ENCODE results near the gene FAM222B. TPM values are rescaled to one million over a fixed set of nuclear protein-coding genes. Genes with fewer than 3 reads are reported as not detected.

Gene FAM222B
- total and polyA plus RNA-seq, 12 donors: 4.9 to 18.3 (median 13.4) TPM

DNA sequence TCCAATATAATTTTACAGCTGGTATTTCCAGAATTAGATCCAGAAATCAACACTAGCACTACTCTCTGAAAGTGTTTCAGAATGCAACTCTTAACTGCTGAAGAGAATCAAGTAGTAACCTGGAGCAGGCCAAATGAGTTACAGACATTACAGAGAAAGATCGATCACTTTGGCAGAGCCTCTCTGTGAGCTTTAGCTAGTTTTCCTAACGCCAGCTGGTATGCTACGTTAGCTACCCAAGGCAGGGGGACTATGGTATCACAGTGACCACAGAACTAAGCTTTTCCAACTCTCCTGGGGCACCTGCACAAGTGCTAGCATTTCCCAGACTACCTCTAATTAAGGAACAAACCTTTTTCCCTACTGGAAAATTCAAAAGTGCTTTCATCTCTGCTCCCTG, 68.4 kb downstream of the FAM222B start:
- no peak overlapping the region for H3K4me3 ChIP-seq
- H3K27me3 ChIP-seq: no peaks in the 10 kb centered on the region
- H3K36me3 ChIP-seq (replicated peaks in 1 of 2): no peaks in the 10 kb centered on the region
- DNase-seq: no peak
- H3K4me1 ChIP-seq (replicated peaks in 1 of 2): peaks cover 0 to 6% of the 10 kb centered on the region in 2 donors
- 82 to 92% (median 85%) methylated on average over 3 of the region's 3 CpGs for WGBS, 4 donors
- no peaks in the 10 kb centered on the region for H3K9me3 ChIP-seq (replicated peaks in 1 of 3)
- intact Hi-C loops (cut with DNase I): no loop called here
- H3K27ac ChIP-seq: no peak overlapping the region
- TF ChIP-seq POLR2A (IDR thresholded peaks at IDR 0.05): no peak
- TF ChIP-seq, protein P1, sequence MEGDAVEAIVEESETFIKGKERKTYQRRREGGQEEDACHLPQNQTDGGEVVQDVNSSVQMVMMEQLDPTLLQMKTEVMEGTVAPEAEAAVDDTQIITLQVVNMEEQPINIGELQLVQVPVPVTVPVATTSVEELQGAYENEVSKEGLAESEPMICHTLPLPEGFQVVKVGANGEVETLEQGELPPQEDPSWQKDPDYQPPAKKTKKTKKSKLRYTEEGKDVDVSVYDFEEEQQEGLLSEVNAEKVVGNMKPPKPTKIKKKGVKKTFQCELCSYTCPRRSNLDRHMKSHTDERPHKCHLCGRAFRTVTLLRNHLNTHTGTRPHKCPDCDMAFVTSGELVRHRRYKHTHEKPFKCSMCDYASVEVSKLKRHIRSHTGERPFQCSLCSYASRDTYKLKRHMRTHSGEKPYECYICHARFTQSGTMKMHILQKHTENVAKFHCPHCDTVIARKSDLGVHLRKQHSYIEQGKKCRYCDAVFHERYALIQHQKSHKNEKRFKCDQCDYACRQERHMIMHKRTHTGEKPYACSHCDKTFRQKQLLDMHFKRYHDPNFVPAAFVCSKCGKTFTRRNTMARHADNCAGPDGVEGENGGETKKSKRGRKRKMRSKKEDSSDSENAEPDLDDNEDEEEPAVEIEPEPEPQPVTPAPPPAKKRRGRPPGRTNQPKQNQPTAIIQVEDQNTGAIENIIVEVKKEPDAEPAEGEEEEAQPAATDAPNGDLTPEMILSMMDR (IDR thresholded peaks at IDR 0.05): no peak

DNA sequence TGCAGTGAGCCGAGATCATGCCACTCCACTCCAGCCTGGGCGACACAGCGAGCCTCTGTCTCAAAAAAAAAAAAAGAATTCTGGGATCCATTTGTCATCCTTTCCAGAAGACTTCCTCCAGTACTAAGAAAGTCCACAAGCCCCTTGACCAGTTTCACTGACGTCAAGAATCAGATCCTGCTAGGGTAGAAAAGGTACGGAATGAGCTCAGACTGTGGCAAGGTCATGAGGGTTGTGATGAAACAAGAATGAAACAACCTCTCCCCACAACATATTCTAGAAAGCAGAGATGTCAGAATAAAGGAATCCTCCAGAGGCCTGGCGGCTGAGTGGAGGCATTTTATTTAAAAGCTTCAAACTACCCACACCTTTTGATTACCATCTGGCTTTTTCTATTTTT, 68.9 kb downstream of the FAM222B start:
- intact Hi-C loops (cut with DNase I): no loop called here
- H3K9me3 ChIP-seq (replicated peaks in 1 of 3): no peaks in the 10 kb centered on the region
- DNase-seq: no peak
- H3K36me3 ChIP-seq (replicated peaks in 1 of 2): no peaks in the 10 kb centered on the region
- H3K4me1 ChIP-seq (replicated peaks in 1 of 2): peaks cover 0 to 6% of the 10 kb centered on the region in 2 donors
- TF ChIP-seq, protein P1 (IDR thresholded peaks at IDR 0.05): no peak
- TF ChIP-seq POLR2A (IDR thresholded peaks at IDR 0.05): no peak
- no peaks in the 10 kb centered on the region for H3K27me3 ChIP-seq
- H3K27ac ChIP-seq: no peak overlapping the region
- no peak overlapping the region for H3K4me3 ChIP-seq
- 75 to 83% (median 81%) methylated on average over 6 of the region's 6 CpGs for WGBS, 4 donors

DNA sequence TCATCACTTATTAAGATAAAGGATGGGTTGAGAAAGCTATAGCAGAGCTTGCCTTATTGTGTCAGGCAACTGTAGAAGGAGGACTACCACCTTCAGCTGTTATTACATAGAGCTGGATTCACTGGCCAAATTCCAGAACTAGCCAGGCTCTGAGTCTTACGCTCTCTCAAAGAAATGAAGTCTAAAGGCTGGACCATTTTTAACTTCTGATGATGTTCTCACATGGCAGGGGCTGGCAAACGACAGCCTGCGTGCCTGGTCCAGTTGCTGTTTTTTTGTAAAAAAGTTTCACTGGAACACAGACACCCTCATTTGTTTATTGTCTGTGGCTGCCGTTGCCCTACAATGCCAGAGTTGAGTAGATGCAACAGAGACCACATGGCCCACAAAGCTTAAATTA, 77.6 kb downstream of the FAM222B start:
- Histone ChIP-seq H3K9me3 (replicated peaks in 1 of 3) (no peaks in the 10 kb centered on the region), H3K4me3 (no peak overlapping the region), H3K27ac (no peak overlapping the region), H3K36me3 (replicated peaks in 1 of 2) (no peaks in the 10 kb centered on the region), H3K4me1 (replicated peaks in 1 of 2) (peaks cover 0 to 5% of the 10 kb centered on the region in 2 donors), H3K27me3 (no peaks in the 10 kb centered on the region)
- peak in 1 of 7 donors; percentile 13 for DNase-seq
- TF ChIP-seq, protein P1 (IDR thresholded peaks at IDR 0.05): no peak
- no peak for TF ChIP-seq POLR2A (IDR thresholded peaks at IDR 0.05)
- intact Hi-C loops (cut with DNase I): no loop called here
- WGBS, 4 donors: 86 to 90% (median 89%) methylated on average over 4 of the region's 4 CpGs

DNA sequence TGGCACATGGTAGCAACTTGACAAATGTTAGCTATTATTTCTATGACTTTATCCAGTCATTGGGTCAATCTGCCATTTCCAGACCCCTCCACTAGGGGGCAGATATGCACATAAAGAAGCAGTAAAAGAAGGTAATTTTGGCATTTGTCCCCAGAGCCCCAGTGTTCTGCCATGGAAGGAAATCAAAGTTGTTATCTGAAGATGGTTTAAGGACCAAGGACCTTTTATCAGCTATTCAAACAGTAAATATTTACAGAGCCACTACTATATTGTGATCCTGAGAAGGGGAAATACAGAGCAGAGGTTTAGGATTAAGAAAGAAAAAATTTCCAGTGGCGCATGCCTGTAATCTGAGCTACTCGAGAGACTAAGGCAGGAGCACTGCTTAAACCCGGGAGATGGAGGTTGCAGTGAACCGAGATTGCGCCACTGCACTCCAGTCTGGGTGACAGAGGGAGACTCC, 78.8 kb downstream of the FAM222B start:
- H3K27me3 ChIP-seq: no peaks in the 10 kb centered on the region
- peak; percentile 83 to 96 (median 89) for DNase-seq
- WGBS, 4 donors: 37 to 52% (median 45%) methylated on average over 5 of the region's 5 CpGs
- intact Hi-C loops (cut with DNase I): loop anchor here in 1 of 2 donors (5.0 kb wide), 1 partner anchor 133 kb away; the partner anchor contains the start of gene FLOT2
- TF ChIP-seq, protein P1 (IDR thresholded peaks at IDR 0.05): peak; percentile 81 to 97 (median 87)
- no peak for TF ChIP-seq POLR2A (IDR thresholded peaks at IDR 0.05)
- no peaks in the 10 kb centered on the region for H3K9me3 ChIP-seq (replicated peaks in 1 of 3)
- H3K27ac ChIP-seq: peak overlapping the region in 1 of 5 donors; percentile 24
- H3K4me1 ChIP-seq (replicated peaks in 1 of 2): peaks cover 0 to 5% of the 10 kb centered on the region in 2 donors
- no peak overlapping the region for H3K4me3 ChIP-seq
- peaks cover 0 to 8% of the 10 kb centered on the region in 2 donors for H3K36me3 ChIP-seq (replicated peaks in 1 of 2)
